Dedifferentiated amniotic fluid mesenchymal stem cell (primary cell): ENCODE data around the gene MTHFD1.

Experiments used
- DNase-seq: peaks from one replicate; pipeline ENCODE4 v3.0.0-alpha.2; 2016; ENCODE audit errors: extremely low spot score

The MTHFD1 gene

GRCh38 chr14:64407329-64407728 lies 19.2 kb downstream of the MTHFD1 start:
- DNase-seq: no peak

GRCh38 chr14:64409126-64409920 lies 21.2 kb downstream of the MTHFD1 start:
- DNase-seq: no peak

GRCh38 chr14:64410084-64410774 lies 22.1 kb downstream of the MTHFD1 start:
- no peak for DNase-seq

- no peak for DNase-seq
These were observed 22.8 kb downstream of the MTHFD1 start for GRCh38 chr14:64411001-64411400.

GRCh38 chr14:64412237-64412636 lies 24.1 kb downstream of the MTHFD1 start:
- no peak for DNase-seq

GRCh38 chr14:64416348-64416932 lies 28.3 kb downstream of the MTHFD1 start:
- no peak for DNase-seq

GRCh38 chr14:64417055-64417770 lies 29.1 kb downstream of the MTHFD1 start:
- no peak for DNase-seq

GRCh38 chr14:64417771-64418125 lies 29.6 kb downstream of the MTHFD1 start:
- DNase-seq: no peak

- DNase-seq: no peak
These were observed 30.9 kb downstream of the MTHFD1 start for GRCh38 chr14:64419003-64419402.

GRCh38 chr14:64421166-64421565 lies 33.0 kb downstream of the MTHFD1 start:
- peak; percentile 83 for DNase-seq

GRCh38 chr14:64422005-64422404 lies 33.9 kb downstream of the MTHFD1 start:
- no peak for DNase-seq

GRCh38 chr14:64422756-64423155 lies 34.6 kb downstream of the MTHFD1 start:
- no peak for DNase-seq

- DNase-seq: no peak
These were observed 35.8 kb downstream of the MTHFD1 start for GRCh38 chr14:64423987-64424386.

- no peak for DNase-seq
These were observed 46.4 kb downstream of the MTHFD1 start for GRCh38 chr14:64434528-64434927.

- DNase-seq: peak; percentile 80
These were observed 50.2 kb downstream of the MTHFD1 start for GRCh38 chr14:64438181-64438841.

- no peak for DNase-seq
These were observed 51.0 kb downstream of the MTHFD1 start for GRCh38 chr14:64439141-64439540.

GRCh38 chr14:64440494-64440893 lies 52.3 kb downstream of the MTHFD1 start:
- DNase-seq: no peak

- no peak for DNase-seq
These were observed 54.3 kb downstream of the MTHFD1 start for GRCh38 chr14:64442300-64442988.

- no peak for DNase-seq
These were observed 56.0 kb downstream of the MTHFD1 start for GRCh38 chr14:64444140-64444539.

- DNase-seq: peak; percentile 56
These were observed 57.1 kb downstream of the MTHFD1 start for GRCh38 chr14:64444984-64445845.
